Coronary artery (tissue), 2 donors: ENCODE results near the gene PGGHG.
A peak's percentile ranks its signal among the peaks of the same experiment; 100 is the strongest.
"Not testable (repeated sequence)": the region's sequence is repeated elsewhere in the genome, so short reads cannot be mapped to it uniquely, and the experiment has no call there.

ENCODE experiments used
- DNase-seq: peaks from one replicate; pipeline ENCODE4 v3.0.0-alpha.2; 2017; ENCODE audit warnings: low spot score
- H3K27ac ChIP-seq, 2 donors: fragments of 200-600 bp; sonication (generic); one replicate each; pipeline ENCODE4 v1.5.1; 2016 to 2019
- H3K4me3 ChIP-seq: fragments of 200-600 bp; sonication (generic); 2 replicates; pipeline ENCODE4 v1.5.1; 2016; ENCODE audit warnings: mild to moderate bottlenecking, moderate library complexity
- CTCF ChIP-seq: fragments of 200-600 bp; sonication (generic); IDR thresholded peaks from one replicate; pipeline ENCODE4 v1.5.1; 2019; ENCODE audit warnings: antibody characterized with exemption

PGGHG gene

DNA sequence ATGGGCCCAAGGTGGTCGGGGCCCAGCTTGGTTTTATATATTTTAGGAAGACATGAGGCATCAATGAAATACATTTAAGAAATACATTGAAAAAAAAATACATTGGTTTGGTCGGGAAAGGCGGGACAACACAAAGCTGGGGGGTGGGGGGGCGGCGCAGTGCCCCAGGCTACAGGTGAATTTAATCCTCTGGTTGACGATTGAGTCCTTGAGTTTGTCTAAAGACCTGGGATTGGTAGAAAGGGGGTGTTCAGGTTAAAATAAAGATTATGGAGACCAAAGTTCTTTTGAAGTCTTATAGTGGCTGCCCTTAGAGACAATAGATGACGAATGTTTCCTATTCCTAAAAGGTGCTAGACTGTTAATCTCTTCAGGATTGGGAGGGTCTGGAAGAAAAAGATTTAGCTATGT, 28.0 kb downstream of the PGGHG start:
- Histone ChIP-seq H3K27ac (peak overlapping the region; percentile 13 to 78), H3K4me3 (peak overlapping the region; percentile 68)
- peak; percentile 62 for DNase-seq
- no peak for TF ChIP-seq CTCF

GRCh38 chr11:317668-318404, 28.9 kb downstream of the PGGHG start:
- peak overlapping the region; percentile 13 to 78 for H3K27ac ChIP-seq
- peak; percentile 69 for DNase-seq

GRCh38 chr11:318405-319120, 29.6 kb downstream of the PGGHG start:
- not testable (repeated sequence) for DNase-seq
- Histone ChIP-seq H3K4me3 (peak overlapping the region; percentile 99), H3K27ac (peak overlapping the region; percentile 88 to 100)

More at GRCh38 chr11:317668-318404, 28.9 kb downstream of the PGGHG start:
- H3K4me3 ChIP-seq, result peak overlapping the region; percentile 54

GRCh38 chr11:319121-319887, 30.4 kb downstream of the PGGHG start:
- Histone ChIP-seq H3K27ac (peak overlapping the region; percentile 88 to 100), H3K4me3 (peak overlapping the region; percentile 99)
- peak; percentile 80 for DNase-seq

DNA sequence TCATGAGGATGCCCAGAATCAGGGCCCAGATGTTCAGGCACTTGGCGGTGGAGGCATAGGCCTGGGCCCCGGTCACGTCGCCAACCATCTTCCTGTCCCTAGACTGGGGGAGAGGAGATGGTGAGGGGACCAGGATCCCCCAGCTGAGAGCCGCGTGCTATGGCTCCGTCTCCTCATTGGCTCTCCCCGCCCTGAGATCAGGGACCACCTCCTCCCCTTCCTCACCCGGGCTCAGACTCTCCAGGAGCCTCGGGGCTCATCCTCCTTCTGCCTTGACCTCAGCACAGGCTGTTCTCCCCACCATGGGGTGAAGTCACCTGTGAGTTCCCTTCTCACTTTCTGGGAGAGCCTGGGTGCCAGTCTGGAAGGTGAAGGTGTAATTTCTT, 31.0 kb downstream of the PGGHG start:
- DNase-seq, result peak; percentile 33
- peak overlapping the region; percentile 99 to 100 for H3K27ac ChIP-seq
- peak overlapping the region; percentile 99 for H3K4me3 ChIP-seq

- TF ChIP-seq CTCF, result no peak
- no peak overlapping the region for H3K4me3 ChIP-seq
- H3K27ac ChIP-seq, result peak overlapping the region; percentile 60 to 88
- DNase-seq, result peak; percentile 70
These were observed 35.2 kb downstream of the PGGHG start for GRCh38 chr11:324156-324555.

GRCh38 chr11:324593-325517, 35.9 kb downstream of the PGGHG start:
- peak overlapping the region; percentile 60 to 88 for H3K27ac ChIP-seq
- peak; percentile 70 for DNase-seq
- H3K4me3 ChIP-seq, result peak overlapping the region; percentile 43

- DNase-seq, result peak; percentile 63
- Histone ChIP-seq H3K27ac (peak overlapping the region; percentile 77 to 88), H3K4me3 (no peak overlapping the region)
- TF ChIP-seq CTCF, result no peak
These were observed 37.1 kb downstream of the PGGHG start for GRCh38 chr11:325796-326591.

DNA sequence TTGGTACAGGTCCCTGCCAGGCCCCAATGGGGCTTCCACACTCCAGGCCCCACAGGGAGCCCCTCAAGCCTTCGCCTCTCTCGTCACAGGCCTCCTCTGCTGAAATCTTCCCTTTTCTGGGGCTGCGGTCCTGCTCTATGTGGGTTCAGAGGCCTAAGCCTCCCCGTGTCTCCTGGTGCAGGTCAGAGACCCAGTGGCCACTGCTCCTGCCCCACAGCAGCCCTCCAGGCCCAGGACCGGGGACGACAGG, 37.6 kb downstream of the PGGHG start:
- Histone ChIP-seq H3K27ac (peak overlapping the region; percentile 77 to 88), H3K4me3 (peak overlapping the region; percentile 17)
- peak; percentile 80 for DNase-seq
- TF ChIP-seq CTCF, result no peak
